ENCODE data around the gene ATP8A2.

- TF ChIP-seq FOXP1 (CRISPR knock-in tag; IDR thresholded peaks at IDR 0.05; ENCODE audit: borderline replicate concordance) (no peak), RELA (CRISPR knock-in tag; IDR thresholded peaks at IDR 0.05; ENCODE audit: borderline replicate concordance) (no peak), NFE2L1 (CRISPR knock-in tag; IDR thresholded peaks at IDR 0.05) (no peak), NR2C2 (CRISPR knock-in tag; IDR thresholded peaks at IDR 0.05) (no peak), SMAD4 (CRISPR knock-in tag; IDR thresholded peaks at IDR 0.05) (no peak), ATF3 (CRISPR knock-in tag; conservative IDR thresholded peaks at IDR 0.05) (no peak), ZNF263 (CRISPR knock-in tag; IDR thresholded peaks at IDR 0.05; ENCODE audit: low read depth) (no peak), ZNF281 (CRISPR knock-in tag; IDR thresholded peaks at IDR 0.05) (no peak)
- TF ChIP-seq, protein P1, sequence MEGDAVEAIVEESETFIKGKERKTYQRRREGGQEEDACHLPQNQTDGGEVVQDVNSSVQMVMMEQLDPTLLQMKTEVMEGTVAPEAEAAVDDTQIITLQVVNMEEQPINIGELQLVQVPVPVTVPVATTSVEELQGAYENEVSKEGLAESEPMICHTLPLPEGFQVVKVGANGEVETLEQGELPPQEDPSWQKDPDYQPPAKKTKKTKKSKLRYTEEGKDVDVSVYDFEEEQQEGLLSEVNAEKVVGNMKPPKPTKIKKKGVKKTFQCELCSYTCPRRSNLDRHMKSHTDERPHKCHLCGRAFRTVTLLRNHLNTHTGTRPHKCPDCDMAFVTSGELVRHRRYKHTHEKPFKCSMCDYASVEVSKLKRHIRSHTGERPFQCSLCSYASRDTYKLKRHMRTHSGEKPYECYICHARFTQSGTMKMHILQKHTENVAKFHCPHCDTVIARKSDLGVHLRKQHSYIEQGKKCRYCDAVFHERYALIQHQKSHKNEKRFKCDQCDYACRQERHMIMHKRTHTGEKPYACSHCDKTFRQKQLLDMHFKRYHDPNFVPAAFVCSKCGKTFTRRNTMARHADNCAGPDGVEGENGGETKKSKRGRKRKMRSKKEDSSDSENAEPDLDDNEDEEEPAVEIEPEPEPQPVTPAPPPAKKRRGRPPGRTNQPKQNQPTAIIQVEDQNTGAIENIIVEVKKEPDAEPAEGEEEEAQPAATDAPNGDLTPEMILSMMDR (IDR thresholded peaks at IDR 0.05), result no peak
- TF ChIP-seq, protein P2, sequence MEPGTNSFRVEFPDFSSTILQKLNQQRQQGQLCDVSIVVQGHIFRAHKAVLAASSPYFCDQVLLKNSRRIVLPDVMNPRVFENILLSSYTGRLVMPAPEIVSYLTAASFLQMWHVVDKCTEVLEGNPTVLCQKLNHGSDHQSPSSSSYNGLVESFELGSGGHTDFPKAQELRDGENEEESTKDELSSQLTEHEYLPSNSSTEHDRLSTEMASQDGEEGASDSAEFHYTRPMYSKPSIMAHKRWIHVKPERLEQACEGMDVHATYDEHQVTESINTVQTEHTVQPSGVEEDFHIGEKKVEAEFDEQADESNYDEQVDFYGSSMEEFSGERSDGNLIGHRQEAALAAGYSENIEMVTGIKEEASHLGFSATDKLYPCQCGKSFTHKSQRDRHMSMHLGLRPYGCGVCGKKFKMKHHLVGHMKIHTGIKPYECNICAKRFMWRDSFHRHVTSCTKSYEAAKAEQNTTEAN (CRISPR knock-in tag; IDR thresholded peaks at IDR 0.05), result no peak
- TF ChIP-seq, protein P3, sequence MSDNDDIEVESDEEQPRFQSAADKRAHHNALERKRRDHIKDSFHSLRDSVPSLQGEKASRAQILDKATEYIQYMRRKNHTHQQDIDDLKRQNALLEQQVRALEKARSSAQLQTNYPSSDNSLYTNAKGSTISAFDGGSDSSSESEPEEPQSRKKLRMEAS (CRISPR knock-in tag; IDR thresholded peaks at IDR 0.05), result no peak
Measured at GRCh38 chr13:25927932-25928331, 556.2 kb downstream of the ATP8A2 start.

Data from WTC11 (cell line).